Ascending aorta (tissue), 2 donors: Measurements from ENCODE around the gene TIMM10B. TPM values are rescaled to one million over a fixed set of nuclear protein-coding genes. Genes with fewer than 3 reads are reported as not detected.

ENCODE experiments used
- DNase-seq, 2 donors: peaks; one replicate each; pipeline ENCODE4 v3.0.0-alpha.2; 2019; ENCODE audit warnings: low spot score in 2 of 2
- H3K27ac ChIP-seq, 2 donors: fragments of 200-600 bp; sonication (generic); one replicate each; pipeline ENCODE4 v1.5.1; 2016 to 2017; ENCODE audit warnings: mild to moderate bottlenecking in 1 of 2
- H3K27me3 ChIP-seq: fragments of 200-600 bp; sonication (generic); one replicate; pipeline ENCODE4 v1.5.1; 2017
- H3K36me3 ChIP-seq, 2 donors: fragments of 200-600 bp; sonication (generic); one replicate each; pipeline ENCODE4 v1.5.1; 2016
- H3K4me1 ChIP-seq, 2 donors: fragments of 200-600 bp; sonication (generic); one replicate each; pipeline ENCODE4 v1.5.1; 2016 to 2017; ENCODE audit warnings: mild to moderate bottlenecking in 1 of 2
- H3K4me3 ChIP-seq, 2 donors: fragments of 200-600 bp; sonication (generic); one replicate each; pipeline ENCODE4 v1.5.1; 2016 to 2017; ENCODE audit warnings: mild to moderate bottlenecking in 1 of 2
- H3K9me3 ChIP-seq, 2 donors: fragments of 200-600 bp; sonication (generic); one replicate each; pipeline ENCODE4 v1.5.1; 2016
- intact Hi-C: fragments of 100-400 bp; cut with DNase I; formaldehyde crosslinking; loops from one replicate; pipeline ENCODE4 v1.15.1; 2023
- total RNA-seq: library from RNA; depleted of rRNA; stranded (reverse); fragments of >200 nt; gene quantifications from one replicate; pipeline ENCODE4 v1.1.0, GENCODE V29; 2016
- TF ChIP-seq, protein P1 (sequence below), 3 experiments: fragments of 200-600 bp in 2 of 3; fragments of 450-650 bp in 1 of 3; sonication (generic) in 2 of 3; IDR thresholded peaks; one replicate each; pipeline ENCODE4 v1.5.1; 2016 to 2019; ENCODE audit warnings: antibody characterized with exemption in 3 of 3, mild to moderate bottlenecking in 1 of 3, moderate library complexity in 1 of 3

TIMM10B gene
- total RNA-seq, 1 donor from 2014 or later: 19.2 TPM

DNA sequence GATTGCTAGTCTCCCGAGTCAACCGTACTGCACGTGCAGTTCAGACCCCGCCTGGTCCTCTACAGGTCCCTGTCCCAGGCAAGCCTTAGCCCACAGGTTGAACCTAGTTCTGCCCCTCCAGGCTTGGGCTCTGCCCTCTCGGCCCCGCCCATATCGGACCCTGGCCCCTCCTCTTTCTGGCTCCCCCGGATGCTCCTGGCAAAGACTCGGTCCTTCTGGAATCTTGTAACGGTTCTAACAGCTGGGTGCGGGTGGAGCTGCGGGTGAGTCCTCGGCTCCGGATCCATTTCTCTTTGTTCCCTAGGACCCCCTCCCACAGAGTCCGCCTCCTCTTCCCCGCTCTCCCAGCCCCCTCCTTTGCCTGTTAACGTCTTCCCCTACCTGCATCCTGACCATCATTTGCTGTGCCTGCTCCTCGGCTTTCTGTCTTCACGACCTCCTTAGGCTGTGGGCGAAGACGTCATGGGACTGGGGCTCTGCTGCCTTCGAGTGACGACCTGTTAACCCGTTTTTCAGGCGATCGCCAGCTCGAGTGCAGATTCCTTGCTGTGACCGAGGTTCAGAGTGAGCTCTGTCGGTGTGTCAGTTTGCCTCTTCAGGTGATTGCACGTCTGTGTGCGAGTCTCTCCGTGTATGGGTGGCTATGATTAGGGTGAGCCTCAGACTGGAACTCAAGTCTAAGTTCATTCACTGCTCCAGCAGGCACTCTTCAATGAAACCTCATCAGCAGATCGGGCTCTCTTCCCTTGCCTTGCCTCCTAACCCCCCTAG lies 16.0 kb downstream of the TIMM10B start, which contains the start of gene DNHD1:
Gene DNHD1, plus strand, starts transcription at position 212 of the 771 bp plus-strand sequence. CDS start 936 bp downstream, outside the sequence.
- H3K4me1 ChIP-seq: peaks cover 3 to 6% of the 10 kb centered on the region in 2 donors
- peak within 1 kb of the TSS in 1 of 2 donors; percentile 61 for H3K27ac ChIP-seq
- TF ChIP-seq, protein P1, sequence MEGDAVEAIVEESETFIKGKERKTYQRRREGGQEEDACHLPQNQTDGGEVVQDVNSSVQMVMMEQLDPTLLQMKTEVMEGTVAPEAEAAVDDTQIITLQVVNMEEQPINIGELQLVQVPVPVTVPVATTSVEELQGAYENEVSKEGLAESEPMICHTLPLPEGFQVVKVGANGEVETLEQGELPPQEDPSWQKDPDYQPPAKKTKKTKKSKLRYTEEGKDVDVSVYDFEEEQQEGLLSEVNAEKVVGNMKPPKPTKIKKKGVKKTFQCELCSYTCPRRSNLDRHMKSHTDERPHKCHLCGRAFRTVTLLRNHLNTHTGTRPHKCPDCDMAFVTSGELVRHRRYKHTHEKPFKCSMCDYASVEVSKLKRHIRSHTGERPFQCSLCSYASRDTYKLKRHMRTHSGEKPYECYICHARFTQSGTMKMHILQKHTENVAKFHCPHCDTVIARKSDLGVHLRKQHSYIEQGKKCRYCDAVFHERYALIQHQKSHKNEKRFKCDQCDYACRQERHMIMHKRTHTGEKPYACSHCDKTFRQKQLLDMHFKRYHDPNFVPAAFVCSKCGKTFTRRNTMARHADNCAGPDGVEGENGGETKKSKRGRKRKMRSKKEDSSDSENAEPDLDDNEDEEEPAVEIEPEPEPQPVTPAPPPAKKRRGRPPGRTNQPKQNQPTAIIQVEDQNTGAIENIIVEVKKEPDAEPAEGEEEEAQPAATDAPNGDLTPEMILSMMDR (IDR thresholded peaks at IDR 0.05): no peak
- intact Hi-C loops: no loop called here
- no peak for DNase-seq
- H3K27me3 ChIP-seq: no peaks in the 10 kb centered on the region
- H3K4me3 ChIP-seq: peak within 1 kb of the TSS in 1 of 2 donors; percentile 41
- peaks cover 0 to 12% of the 10 kb centered on the region in 2 donors for H3K36me3 ChIP-seq
- H3K9me3 ChIP-seq: no peaks in the 10 kb centered on the region

DNA sequence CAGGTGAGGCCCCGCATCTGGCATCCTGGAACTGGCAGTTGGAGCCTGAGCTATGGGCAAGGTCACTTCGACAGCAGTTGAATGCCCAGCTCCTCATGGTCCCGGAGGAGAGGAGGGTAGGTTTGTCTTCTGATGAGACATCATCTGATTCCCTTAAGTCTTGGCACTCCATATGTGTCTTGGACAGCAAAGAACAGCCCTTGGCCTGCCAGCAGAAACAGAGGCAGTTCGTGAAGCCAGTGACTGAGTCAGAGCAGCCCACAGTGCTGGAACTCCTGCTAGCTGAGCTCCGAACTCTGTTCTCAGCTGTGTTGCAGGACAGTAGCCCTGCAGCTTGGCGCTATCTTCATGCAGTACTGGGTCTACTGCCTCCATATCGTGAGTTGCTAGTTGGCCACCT lies 16.8 kb downstream of the TIMM10B start:
- Histone ChIP-seq H3K4me3 (peak overlapping the region in 1 of 2 donors; percentile 41), H3K36me3 (peaks cover 0 to 14% of the 10 kb centered on the region in 2 donors), H3K9me3 (no peaks in the 10 kb centered on the region), H3K4me1 (peaks cover 3 to 6% of the 10 kb centered on the region in 2 donors), H3K27me3 (no peaks in the 10 kb centered on the region), H3K27ac (peak overlapping the region; percentile 3 to 61)
- no peak for DNase-seq
- TF ChIP-seq, protein P1 (IDR thresholded peaks at IDR 0.05): no peak
- intact Hi-C loops: no loop called here

DNA sequence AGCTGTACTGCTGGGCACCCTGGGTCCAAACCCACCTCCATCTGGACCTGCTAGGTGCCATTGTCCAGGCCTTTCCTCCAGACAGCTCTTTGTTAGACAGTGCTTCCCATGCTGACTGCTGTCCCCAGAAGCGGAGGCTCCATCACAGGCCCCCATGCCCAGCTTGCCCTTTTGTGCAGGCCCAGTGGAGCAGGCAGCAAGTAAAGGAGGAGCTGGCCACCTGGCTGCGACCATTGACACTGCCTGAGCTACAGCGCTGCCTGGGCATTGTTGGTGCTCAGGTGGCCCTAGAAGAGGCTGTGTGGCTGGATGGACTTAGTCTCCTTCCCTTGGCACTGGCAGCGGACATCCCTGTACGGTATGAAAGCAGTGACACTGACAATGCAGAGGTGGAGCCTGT lies 17.2 kb downstream of the TIMM10B start:
- H3K27ac ChIP-seq: peak overlapping the region; percentile 3 to 61
- DNase-seq: no peak

DNA sequence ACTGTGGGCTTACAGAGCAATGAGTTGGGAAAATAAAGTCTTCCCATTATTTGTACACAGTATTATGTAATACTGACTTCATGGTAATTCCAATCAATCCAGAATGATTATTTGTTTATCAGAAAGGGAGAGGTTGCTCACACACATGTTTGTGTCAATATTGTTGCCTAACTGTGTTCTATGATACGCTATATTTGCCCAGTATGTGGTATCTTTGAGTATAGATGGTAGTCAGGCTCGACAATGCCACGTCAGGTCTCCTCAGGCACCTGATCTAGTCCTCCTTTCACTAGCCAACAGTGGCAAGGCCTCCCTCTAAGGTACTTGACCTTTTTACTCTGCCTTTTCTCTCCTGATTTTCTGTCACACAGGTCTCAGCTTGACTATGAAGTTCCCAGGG lies 21.1 kb downstream of the TIMM10B start:
- intact Hi-C loops: no loop called here
- Histone ChIP-seq H3K9me3 (no peaks in the 10 kb centered on the region), H3K27me3 (no peaks in the 10 kb centered on the region), H3K4me3 (no peak overlapping the region), H3K27ac (no peak overlapping the region), H3K4me1 (peaks cover 3 to 6% of the 10 kb centered on the region in 2 donors), H3K36me3 (peaks cover 0 to 19% of the 10 kb centered on the region in 2 donors)
- TF ChIP-seq, protein P1 (IDR thresholded peaks at IDR 0.05): no peak
- no peak for DNase-seq

More for the DNA sequence above, 17.2 kb downstream of the TIMM10B start:
- intact Hi-C loops: no loop called here
- H3K4me1 ChIP-seq: peaks cover 3 to 6% of the 10 kb centered on the region in 2 donors
- TF ChIP-seq, protein P1 (IDR thresholded peaks at IDR 0.05): no peak
- H3K36me3 ChIP-seq: peaks cover 0 to 14% of the 10 kb centered on the region in 2 donors
- no peaks in the 10 kb centered on the region for H3K9me3 ChIP-seq
- no peak overlapping the region for H3K4me3 ChIP-seq
- H3K27me3 ChIP-seq: no peaks in the 10 kb centered on the region

DNA sequence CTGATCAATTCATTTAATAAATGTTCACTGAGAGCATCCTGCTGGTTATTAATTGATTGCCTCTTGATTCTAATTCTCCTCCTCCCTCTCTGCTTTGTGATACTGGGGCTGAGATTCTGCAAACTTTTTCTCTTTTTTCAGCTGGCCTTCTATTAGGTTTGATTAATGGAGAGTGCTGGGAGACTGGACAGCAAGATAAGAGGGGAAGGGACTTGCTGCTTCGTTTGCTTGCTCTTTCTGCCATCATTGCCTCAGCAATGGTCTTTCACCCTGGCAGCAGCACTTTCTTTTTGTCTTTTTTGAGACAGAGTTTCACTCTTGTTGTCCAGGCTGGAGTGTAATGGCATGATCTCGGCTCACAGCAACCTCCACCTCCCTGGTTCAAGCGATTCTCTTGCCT lies 22.9 kb downstream of the TIMM10B start:
- no peak for DNase-seq
- TF ChIP-seq, protein P1 (IDR thresholded peaks at IDR 0.05): no peak
- Histone ChIP-seq H3K4me1 (no peaks in the 10 kb centered on the region), H3K27ac (no peak overlapping the region), H3K9me3 (no peaks in the 10 kb centered on the region), H3K36me3 (peaks cover 0 to 19% of the 10 kb centered on the region in 2 donors), H3K4me3 (no peak overlapping the region), H3K27me3 (no peaks in the 10 kb centered on the region)
- intact Hi-C loops: loop anchor here (2.0 kb wide), 2 partner anchors 61 to 125 kb away; no protein-coding TSS in a partner anchor
